Measurements from ENCODE around the gene CAPN11.
"Not testable (repeated sequence)": the region's sequence is repeated elsewhere in the genome, so short reads cannot be mapped to it uniquely, and the experiment has no call there.

The CAPN11 gene

GRCh38 chr6:44179648-44180047 is 21.0 kb downstream of the CAPN11 start:
- no peak for DNase-seq (ENCODE audit: low read depth in 2 of 3, low spot score in 2 of 3)

- no peak for DNase-seq (ENCODE audit: low read depth in 2 of 3, low spot score in 2 of 3)
Measured at GRCh38 chr6:44180406-44180805, 21.8 kb downstream of the CAPN11 start.

- no peak for DNase-seq (ENCODE audit: low read depth in 2 of 3, low spot score in 2 of 3)
Measured at GRCh38 chr6:44180886-44181285, 22.3 kb downstream of the CAPN11 start.

- not testable (repeated sequence) for DNase-seq (ENCODE audit: low read depth in 2 of 3, low spot score in 2 of 3)
Measured at GRCh38 chr6:44181784-44182183, 23.2 kb downstream of the CAPN11 start.

- no peak for DNase-seq (ENCODE audit: low read depth in 2 of 3, low spot score in 2 of 3)
Measured at GRCh38 chr6:44182911-44183390, 24.3 kb downstream of the CAPN11 start.

GRCh38 chr6:44183783-44184182 is 25.2 kb downstream of the CAPN11 start:
- DNase-seq (ENCODE audit: low read depth in 2 of 3, low spot score in 2 of 3): no peak

- DNase-seq (ENCODE audit: low read depth in 2 of 3, low spot score in 2 of 3): not testable (repeated sequence)
Measured at GRCh38 chr6:44185356-44185755, 26.7 kb downstream of the CAPN11 start.

GRCh38 chr6:44185953-44186634 is 27.5 kb downstream of the CAPN11 start:
- no peak for DNase-seq (ENCODE audit: low read depth in 2 of 3, low spot score in 2 of 3)

GRCh38 chr6:44186635-44187025 is 28.0 kb downstream of the CAPN11 start:
- DNase-seq (ENCODE audit: low read depth in 2 of 3, low spot score in 2 of 3): no peak

GRCh38 chr6:44188819-44189218 is 30.2 kb downstream of the CAPN11 start:
- DNase-seq (ENCODE audit: low read depth in 2 of 3, low spot score in 2 of 3): no peak

GRCh38 chr6:44189257-44189656 is 30.6 kb downstream of the CAPN11 start:
- no peak for DNase-seq (ENCODE audit: low read depth in 2 of 3, low spot score in 2 of 3)

GRCh38 chr6:44190715-44191114 is 32.1 kb downstream of the CAPN11 start:
- DNase-seq (ENCODE audit: low read depth in 2 of 3, low spot score in 2 of 3): no peak

- no peak for DNase-seq (ENCODE audit: low read depth in 2 of 3, low spot score in 2 of 3)
Measured at GRCh38 chr6:44192428-44193041, 33.9 kb downstream of the CAPN11 start.

GRCh38 chr6:44193307-44193910 is 34.8 kb downstream of the CAPN11 start:
- DNase-seq (ENCODE audit: low read depth in 2 of 3, low spot score in 2 of 3): no peak

GRCh38 chr6:44194326-44194725 is 35.7 kb downstream of the CAPN11 start:
- no peak for DNase-seq (ENCODE audit: low read depth in 2 of 3, low spot score in 2 of 3)

GRCh38 chr6:44196351-44196750 is 37.7 kb downstream of the CAPN11 start:
- not testable (repeated sequence) for DNase-seq (ENCODE audit: low read depth in 2 of 3, low spot score in 2 of 3)

- no peak for DNase-seq (ENCODE audit: low read depth in 2 of 3, low spot score in 2 of 3)
Measured at GRCh38 chr6:44198684-44199083, 40.1 kb downstream of the CAPN11 start.

- DNase-seq (ENCODE audit: low read depth in 2 of 3, low spot score in 2 of 3): no peak
Measured at GRCh38 chr6:44199883-44200282, 41.3 kb downstream of the CAPN11 start.

- DNase-seq (ENCODE audit: low read depth in 2 of 3, low spot score in 2 of 3): no peak
Measured at GRCh38 chr6:44201200-44201599, 42.6 kb downstream of the CAPN11 start.

GRCh38 chr6:44201638-44202303 is 43.2 kb downstream of the CAPN11 start:
- no peak for DNase-seq (ENCODE audit: low read depth in 2 of 3, low spot score in 2 of 3)

GRCh38 chr6:44202332-44202971 is 43.8 kb downstream of the CAPN11 start:
- DNase-seq (ENCODE audit: low read depth in 2 of 3, low spot score in 2 of 3): no peak
